T-helper 2 cell (primary cell): Measurements from ENCODE around the gene ELF4.

Source experiments
- DNase-seq, 5 experiments: peaks; one replicate each; pipeline versions ENCODE4 v3.0.0 to v3.0.0-alpha.2; 2012 to 2022

The ELF4 gene

GRCh38 chrX:130083656-130084382 lies 26.5 kb downstream of the ELF4 start:
- peak in 1 of 5 experiments; percentile 68 for DNase-seq

- no peak for DNase-seq
Observed at GRCh38 chrX:130083107-130083490, 27.2 kb downstream of the ELF4 start.

GRCh38 chrX:130082244-130083106 lies 27.8 kb downstream of the ELF4 start:
- peak; percentile 24 to 93 (median 57) for DNase-seq

- no peak for DNase-seq
Observed at GRCh38 chrX:130081421-130082045, 28.8 kb downstream of the ELF4 start.

- no peak for DNase-seq
Observed at GRCh38 chrX:130080791-130081367, 29.4 kb downstream of the ELF4 start.

- peak in 4 of 5 experiments; percentile 28 to 60 (median 43) for DNase-seq
Observed at GRCh38 chrX:130079824-130080406, 30.4 kb downstream of the ELF4 start.

GRCh38 chrX:130075777-130076176 lies 34.5 kb downstream of the ELF4 start:
- DNase-seq: no peak

GRCh38 chrX:130072345-130072740 lies 38.0 kb downstream of the ELF4 start:
- no peak for DNase-seq

- no peak for DNase-seq
Observed at GRCh38 chrX:130071611-130072344, 38.5 kb downstream of the ELF4 start.

GRCh38 chrX:130066975-130067615 lies 43.2 kb downstream of the ELF4 start:
- DNase-seq: no peak

- peak; percentile 68 to 73 (median 72) for DNase-seq
Observed at GRCh38 chrX:130060122-130061069, 49.9 kb downstream of the ELF4 start.

GRCh38 chrX:130058652-130059051 lies 51.6 kb downstream of the ELF4 start:
- no peak for DNase-seq

GRCh38 chrX:130057209-130057608 lies 53.1 kb downstream of the ELF4 start:
- DNase-seq: no peak

GRCh38 chrX:130055899-130056298 lies 54.4 kb downstream of the ELF4 start:
- no peak for DNase-seq

GRCh38 chrX:130055103-130055502 lies 55.2 kb downstream of the ELF4 start:
- no peak for DNase-seq

- DNase-seq: no peak
Observed at GRCh38 chrX:130053236-130053635, 57.1 kb downstream of the ELF4 start.

GRCh38 chrX:130051176-130051845 lies 59.0 kb downstream of the ELF4 start:
- no peak for DNase-seq

GRCh38 chrX:130049821-130050220 lies 60.5 kb downstream of the ELF4 start:
- DNase-seq: no peak

- no peak for DNase-seq
Observed at GRCh38 chrX:130048686-130049222, 61.5 kb downstream of the ELF4 start.
